ENCODE data around the gene RAD51AP2. TPM values are rescaled to one million over a fixed set of nuclear protein-coding genes. Genes with fewer than 3 reads are reported as not detected.
A peak's percentile ranks its signal among the peaks of the same experiment; 100 is the strongest.

RAD51AP2 gene
- total and polyA plus RNA-seq, 2 of the 13 experiments (the other 11 are each of a cell fraction or from before 2014, with no cell fraction given), result 0.11 to 0.12 TPM

GRCh38 chr2:17541531-17541950 is 23.3 kb upstream of the RAD51AP2 start:
- Histone ChIP-seq H3K4me3 (replicated peaks in 1 of 3; ENCODE audit: insufficient read depth in 1 of 3, low read depth in 2 of 3, low read length in 3 of 3) (peak overlapping the region; percentile 78 to 97 (median 83)), H3K27me3 (ENCODE audit: control insufficient read depth in 1 of 2, insufficient read depth in 2 of 2, low read length in 2 of 2) (peaks cover 0 to 3% of the 10 kb centered on the region in 2 experiments; a peak in 1 of 5 replicates), H3K4me1 (ENCODE audit: insufficient read depth, low read length) (peaks cover 51% of the 10 kb centered on the region), H3K4me2 (ENCODE audit: low read depth, low read length) (peak overlapping the region; percentile 97), H3K9me3 (ENCODE audit: low read length) (no peaks in the 10 kb centered on the region), H3K79me2 (ENCODE audit: insufficient read depth, low read length) (peaks cover 68% of the 10 kb centered on the region), H3K36me3 (replicated peaks in 1 of 2; ENCODE audit: control insufficient read depth in 1 of 2, insufficient read depth in 2 of 2, low read length in 2 of 2) (no peaks in the 10 kb centered on the region), H3K27ac (ENCODE audit: extremely low read length, insufficient read depth, low read length) (peak overlapping the region; percentile 94), H2AFZ (ENCODE audit: low read length) (no peak overlapping the region), H3K9ac (ENCODE audit: insufficient read depth, low read depth, low read length) (peak overlapping the region; percentile 77), H4K20me1 (ENCODE audit: insufficient read depth, low read length) (no peaks in the 10 kb centered on the region)
- intact Hi-C loops (cut with micrococcal nuclease; ENCODE audit: unreplicated experiment) (loop anchor here (5.0 kb wide), 1 partner anchor 211 kb away; the partner anchor contains the start of genes GEN1 and SMC6), in situ Hi-C loops (cut with HindIII; ENCODE audit: extremely low pct_ligation_motif_present, low pct_unique_long_range_greater_than_20kb) (loop anchor here (5.0 to 10.0 kb wide), 3 partner anchors 53 to 213 kb away; partner anchors contain the start of genes GEN1 and SMC6)
- FAIRE-seq (no peak), ATAC-seq (no peak), DNase-seq (ENCODE audit: low spot score) (no peak)
- WGBS (ENCODE audit: low lambda C conversion rate), result 1% methylated on average over 12 of the region's 12 CpGs
- CTCF ChIA-PET (ENCODE audit: low intra/inter-chr PET ratio, low total read pairs), result no interaction called here
- no TSS peak for BruUV-seq (replicated peaks)
- POLR2A ChIA-PET, result interaction anchor here (3.6 kb wide), 1 partner anchor 52 kb away, joined by 23 read pairs; no protein-coding TSS in a partner anchor
- TF ChIP-seq HNRNPL (IDR thresholded peaks at IDR 0.05; ENCODE audit: low read depth, low read length) (no peak), ATRX (CRISPR knock-in tag; IDR thresholded peaks at IDR 0.05; ENCODE audit: borderline replicate concordance) (no peak), ZNF256 (CRISPR knock-in tag; conservative IDR thresholded peaks at IDR 0.05) (no peak), SALL1 (CRISPR knock-in tag; IDR thresholded peaks at IDR 0.05) (peak; percentile 6; the same call in 1 of the 2 replicates), MXD3 (CRISPR knock-in tag; IDR thresholded peaks at IDR 0.05) (no peak), IRF1 (CRISPR knock-in tag; IDR thresholded peaks at IDR 0.05; ENCODE audit: low read depth) (no peak), YEATS4 (CRISPR knock-in tag; IDR thresholded peaks at IDR 0.05; ENCODE audit: borderline replicate concordance) (no peak; the same call in 1 of the 2 replicates), ZNF224 (CRISPR knock-in tag; IDR thresholded peaks at IDR 0.05) (no peak), GFI1 (CRISPR knock-in tag; IDR thresholded peaks at IDR 0.05; ENCODE audit: borderline replicate concordance) (0 out of 2 replicates have a peak, but pooled peaks have one; percentile 21), HDAC2 (CRISPR knock-in tag; IDR thresholded peaks at IDR 0.05) (0 out of 2 replicates have a peak, but pooled peaks have one; percentile 26), NFE2L1 (CRISPR knock-in tag; IDR thresholded peaks at IDR 0.05; ENCODE audit: borderline replicate concordance) (no peak), NFYB (CRISPR knock-in tag; IDR thresholded peaks at IDR 0.05) (no peak), NR1H2 (CRISPR knock-in tag; IDR thresholded peaks at IDR 0.05; ENCODE audit: borderline replicate concordance, low read depth) (no peak), NAIF1 (CRISPR knock-in tag; IDR thresholded peaks at IDR 0.05; ENCODE audit: borderline replicate concordance) (0 out of 2 replicates have a peak, but pooled peaks have one; percentile 51), ZGPAT (CRISPR knock-in tag; IDR thresholded peaks at IDR 0.05) (0 out of 2 replicates have a peak, but pooled peaks have one; percentile 38), HMGXB4 (CRISPR knock-in tag; IDR thresholded peaks at IDR 0.05; ENCODE audit: borderline replicate concordance in 1 of 2, low read depth in 1 of 2) (peak; percentile 27 to 45; a peak in 1 of 4 replicates), ZNF800 (CRISPR knock-in tag; IDR thresholded peaks at IDR 0.05) (0 out of 2 replicates have a peak, but pooled peaks have one; percentile 37), ZNF598 (CRISPR knock-in tag; IDR thresholded peaks at IDR 0.05; ENCODE audit: borderline replicate concordance) (no peak)

All from HepG2 (cell line).